Neural cell (in vitro differentiated cells): ENCODE data around the gene MARS1. TPM values are rescaled to one million over a fixed set of nuclear protein-coding genes. Genes with fewer than 3 reads are reported as not detected.

ENCODE experiments used
- H2AFZ ChIP-seq: fragments of 200-600, 300-800 bp; sonication (generic), shearing (Covaris generic); 2 replicates; pipeline ENCODE4 v1.6.0; 2014; ENCODE audit warnings: low read depth, mild to moderate bottlenecking, antibody characterized with exemption, low read length, moderate library complexity
- H3F3A ChIP-seq: fragments of 200-600 bp; shearing (Covaris generic); 2 replicates; pipeline ENCODE4 v1.6.1; 2016; ENCODE audit warnings: mild to moderate bottlenecking, moderate library complexity, mixed read lengths, antibody characterized with exemption, low read length; ENCODE audit not compliant: insufficient read depth, poor library complexity, severe bottlenecking
- H3K27ac ChIP-seq: fragments of 200-600, 300-800 bp; sonication (generic), shearing (Covaris generic); 2 replicates; pipeline ENCODE4 v1.5.1; 2014; ENCODE audit warnings: mild to moderate bottlenecking, low read length, moderate library complexity
- H3K27me3 ChIP-seq: fragments of 300-800, 200-600 bp; sonication (generic), shearing (Covaris generic); 2 replicates; pipeline ENCODE4 v1.6.0; 2014; ENCODE audit warnings: mild to moderate bottlenecking, low read depth, low read length, moderate library complexity; ENCODE audit not compliant: insufficient read depth
- H3K36me3 ChIP-seq: fragments of 300-800, 200-600 bp; sonication (generic), shearing (Covaris generic); 2 replicates; pipeline ENCODE4 v1.5.1; 2014; ENCODE audit warnings: mild to moderate bottlenecking, antibody characterized with exemption, low read length, moderate library complexity; ENCODE audit not compliant: insufficient read depth
- H3K4me2 ChIP-seq: fragments of 300-800, 200-600 bp; sonication (generic), shearing (Covaris generic); 2 replicates; pipeline ENCODE4 v1.6.0; 2014; ENCODE audit warnings: mild to moderate bottlenecking, low read length
- H3K4me3 ChIP-seq: fragments of 300-800, 200-600 bp; sonication (generic), shearing (Covaris generic); 2 replicates; pipeline ENCODE4 v1.5.1; 2014; ENCODE audit warnings: mild to moderate bottlenecking, low read length, moderate library complexity
- H3K79me2 ChIP-seq: fragments of 200-600 bp; shearing (Covaris generic); replicated peaks from 2 replicates; pipeline ENCODE4 v1.6.0; 2014; ENCODE audit warnings: mild to moderate bottlenecking, low read length, moderate library complexity; ENCODE audit not compliant: insufficient read depth
- H3K9ac ChIP-seq: fragments of 300-800, 200-600 bp; sonication (generic), shearing (Covaris generic); 2 replicates; pipeline ENCODE4 v1.6.1; 2016; ENCODE audit warnings: mild to moderate bottlenecking, low read length, mixed read lengths
- H3K9me2 ChIP-seq: fragments of 200-600 bp; shearing (Covaris generic); 2 replicates; pipeline ENCODE4 v1.6.1; 2016; ENCODE audit warnings: mild to moderate bottlenecking, low read length, mixed read lengths; ENCODE audit not compliant: insufficient read depth
- H3K9me3 ChIP-seq: fragments of 200-600, 300-800 bp; sonication (generic), shearing (Covaris generic); 2 replicates; pipeline ENCODE4 v1.6.1; 2016; ENCODE audit warnings: mild to moderate bottlenecking, mixed run types, low read length, moderate library complexity, mixed read lengths
- H4K20me1 ChIP-seq: fragments of 200-600 bp; shearing (Covaris generic); 2 replicates; pipeline ENCODE4 v1.6.1; 2016; ENCODE audit warnings: mild to moderate bottlenecking, mixed run types; ENCODE audit not compliant: insufficient read depth
- CTCF ChIP-seq: fragments of 450-650 bp; IDR thresholded peaks from 2 replicates; pipeline ENCODE4 v1.5.1; 2014; ENCODE audit warnings: antibody characterized with exemption, mild to moderate bottlenecking, moderate library complexity; ENCODE audit not compliant: poor library complexity, severe bottlenecking
- EP300 ChIP-seq: fragments of 450-650 bp; conservative IDR thresholded peaks from 2 replicates; pipeline ENCODE4 v1.6.1; 2014; ENCODE audit warnings: antibody characterized with exemption, mild to moderate bottlenecking, moderate library complexity; ENCODE audit not compliant: poor library complexity, severe bottlenecking
- EZH2 ChIP-seq: fragments of 200-600, 300-800 bp; shearing (Covaris generic), sonication (generic); IDR thresholded peaks from 2 replicates; pipeline ENCODE4 v1.6.1; 2014; ENCODE audit warnings: antibody characterized with exemption, low read length, borderline replicate concordance, mild to moderate bottlenecking; ENCODE audit not compliant: insufficient read depth, poor library complexity, severe bottlenecking
- MXI1 ChIP-seq: fragments of 450-650 bp; conservative IDR thresholded peaks from 2 replicates; pipeline ENCODE4 v1.6.1; 2014; ENCODE audit warnings: antibody characterized with exemption, mild to moderate bottlenecking; ENCODE audit not compliant: poor library complexity, severe bottlenecking
- POLR2AphosphoS5 ChIP-seq: IDR thresholded peaks from 2 replicates; pipeline ENCODE4 v1.6.1; 2012
- RAD21 ChIP-seq: fragments of 450-650 bp; conservative IDR thresholded peaks from 2 replicates; pipeline ENCODE4 v1.6.1; 2014; ENCODE audit warnings: antibody characterized with exemption, mild to moderate bottlenecking, moderate library complexity
- REST ChIP-seq: IDR thresholded peaks from 2 replicates; pipeline ENCODE4 v1.6.1; 2012; ENCODE audit warnings: borderline replicate concordance
- SMC3 ChIP-seq: fragments of 450-650 bp; conservative IDR thresholded peaks from 2 replicates; pipeline ENCODE4 v1.6.1; 2014; ENCODE audit warnings: antibody characterized with exemption, mild to moderate bottlenecking, moderate library complexity; ENCODE audit not compliant: poor library complexity
- TAF1 ChIP-seq: IDR thresholded peaks from 2 replicates; pipeline ENCODE4 v1.6.1; 2012; ENCODE audit warnings: low read depth
- polyA plus RNA-seq: library from polyadenylated mRNA; depleted of rRNA; stranded (reverse); fragments of >200 nt; gene quantifications from 2 replicates; pipeline ENCODE4 v1.2.3, GENCODE V29; 2014

Gene MARS1
- polyA plus RNA-seq, 1 donor from 2014 or later = 321 TPM

- no peaks in the 10 kb centered on the region for H3K9me3 ChIP-seq
- H3K9me2 ChIP-seq = no peaks in the 10 kb centered on the region
- no peaks in the 10 kb centered on the region for H3F3A ChIP-seq
- no peaks in the 10 kb centered on the region for H4K20me1 ChIP-seq
- TF ChIP-seq MXI1 (no peak), RAD21 (no peak), EP300 (no peak), POLR2AphosphoS5 (no peak), REST (no peak), TAF1 (no peak), EZH2 (no peak), SMC3 (no peak), CTCF (no peak)
- H3K36me3 ChIP-seq = no peaks in the 10 kb centered on the region
- no peak overlapping the region for H3K4me3 ChIP-seq
- peak overlapping the region; percentile 31 for H3K27ac ChIP-seq
- H2AFZ ChIP-seq = peak overlapping the region; percentile 33
- H3K4me2 ChIP-seq = no peak overlapping the region
- H3K27me3 ChIP-seq = no peaks in the 10 kb centered on the region
- no peak overlapping the region for H3K9ac ChIP-seq
- peaks cover 15% of the 10 kb centered on the region for H3K79me2 ChIP-seq
Measured at GRCh38 chr12:57487055-57487596, 742 bp upstream of the MARS1 start.

- Histone ChIP-seq H3K9ac (peak overlapping the region; percentile 80), H3F3A (no peaks in the 10 kb centered on the region), H3K9me2 (no peaks in the 10 kb centered on the region), H3K9me3 (no peaks in the 10 kb centered on the region), H4K20me1 (no peaks in the 10 kb centered on the region), H3K4me3 (peak overlapping the region; percentile 85), H3K4me2 (peak overlapping the region; percentile 99), H3K27me3 (no peaks in the 10 kb centered on the region), H2AFZ (peak overlapping the region; percentile 23), H3K27ac (peak overlapping the region; percentile 66), H3K36me3 (peaks cover 4% of the 10 kb centered on the region), H3K79me2 (peaks cover 15% of the 10 kb centered on the region)
- TF ChIP-seq RAD21 (no peak), TAF1 (no peak), EP300 (no peak), POLR2AphosphoS5 (no peak), REST (no peak), CTCF (no peak), EZH2 (no peak), SMC3 (no peak), MXI1 (no peak)
Measured at GRCh38 chr12:57488402-57489156, 711 bp downstream of the MARS1 start.
